Liver (tissue), 3 donors: ENCODE results near the gene OR4F15.

Experiments
- EGR1 ChIP-seq, 2 donors: IDR thresholded peaks; 2 replicates each; pipeline ENCODE4 v1.6.1; 2016 to 2018; ENCODE audit warnings: antibody characterized with exemption in 2 of 2, low read depth in 2 of 2
- GABPA ChIP-seq, 2 donors: IDR thresholded peaks in 1 of 2; conservative IDR thresholded peaks in 1 of 2; 2 replicates each; pipeline ENCODE4 v1.6.1; 2016; ENCODE audit warnings: antibody characterized with exemption in 2 of 2, mild to moderate bottlenecking in 1 of 2, moderate library complexity in 1 of 2
- JUND ChIP-seq, 2 donors: IDR thresholded peaks; 2 replicates each; pipeline ENCODE4 v1.6.1; 2016; ENCODE audit warnings: antibody characterized with exemption in 2 of 2
- NR2F2 ChIP-seq: IDR thresholded peaks from 2 replicates; pipeline ENCODE4 v1.6.1; 2016; ENCODE audit warnings: antibody characterized with exemption
- RAD21 ChIP-seq, 2 donors: IDR thresholded peaks; 2 replicates each; pipeline ENCODE4 v1.6.1; 2016; ENCODE audit warnings: antibody characterized with exemption in 2 of 2, mild to moderate bottlenecking in 2 of 2
- RXRA ChIP-seq, 2 donors: IDR thresholded peaks; 2 replicates each; pipeline ENCODE4 v1.6.1; 2017 to 2018; ENCODE audit warnings: antibody characterized with exemption in 2 of 2, mild to moderate bottlenecking in 1 of 2
- SP1 ChIP-seq: IDR thresholded peaks from 2 replicates; pipeline ENCODE4 v1.6.1; 2018; ENCODE audit warnings: antibody characterized with exemption, mild to moderate bottlenecking
- TAF1 ChIP-seq: conservative IDR thresholded peaks from 2 replicates; pipeline ENCODE4 v1.6.1; 2016; ENCODE audit warnings: antibody characterized with exemption, mild to moderate bottlenecking
- YY1 ChIP-seq: IDR thresholded peaks from 2 replicates; pipeline ENCODE4 v1.6.1; 2016; ENCODE audit warnings: antibody characterized with exemption, mild to moderate bottlenecking
- TF ChIP-seq, protein P1 (sequence below): IDR thresholded peaks from 2 replicates; pipeline ENCODE4 v1.6.1; 2016; ENCODE audit warnings: antibody characterized with exemption, mild to moderate bottlenecking
- TF ChIP-seq, protein P2 (sequence below): IDR thresholded peaks from 2 replicates; pipeline ENCODE4 v1.6.1; 2016; ENCODE audit warnings: antibody characterized with exemption
- TF ChIP-seq, protein P3 (sequence below): fragments of 150-350 bp; IDR thresholded peaks from 2 replicates; pipeline ENCODE4 v1.5.1; 2017; ENCODE audit warnings: improper control_type of control experiment, low read depth, low read length; ENCODE audit not compliant: missing input control
- TF ChIP-seq, protein P4 (sequence below): IDR thresholded peaks from 2 replicates; pipeline ENCODE4 v1.6.1; 2016; ENCODE audit warnings: antibody characterized with exemption
- TF ChIP-seq, protein P5 (sequence below): IDR thresholded peaks from 2 replicates; pipeline ENCODE4 v1.6.1; 2016; ENCODE audit warnings: antibody characterized with exemption
- donor health status: healthy.
- donor health status: healthy.

DNA sequence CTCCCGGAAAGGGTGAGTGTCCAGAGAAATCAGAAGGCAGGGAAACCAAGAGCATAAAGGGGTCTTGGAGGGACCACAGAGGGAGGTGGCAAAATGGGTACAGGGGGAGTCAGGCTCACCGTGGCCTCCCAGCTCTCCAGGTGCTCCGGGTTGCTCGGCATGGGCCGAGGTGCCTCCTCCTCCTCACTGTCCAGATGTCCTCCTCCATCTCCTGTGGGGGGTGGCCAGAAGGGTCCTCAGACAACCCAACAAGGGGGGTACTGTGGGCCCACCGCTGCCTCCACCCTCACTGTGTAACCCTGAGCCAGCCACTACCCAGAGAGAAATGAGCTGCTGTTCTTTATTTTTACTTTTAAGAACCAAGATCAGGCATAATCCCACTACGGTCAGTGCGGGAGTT, 39.1 kb upstream of the OR4F15 start:
- TF ChIP-seq, protein P1, sequence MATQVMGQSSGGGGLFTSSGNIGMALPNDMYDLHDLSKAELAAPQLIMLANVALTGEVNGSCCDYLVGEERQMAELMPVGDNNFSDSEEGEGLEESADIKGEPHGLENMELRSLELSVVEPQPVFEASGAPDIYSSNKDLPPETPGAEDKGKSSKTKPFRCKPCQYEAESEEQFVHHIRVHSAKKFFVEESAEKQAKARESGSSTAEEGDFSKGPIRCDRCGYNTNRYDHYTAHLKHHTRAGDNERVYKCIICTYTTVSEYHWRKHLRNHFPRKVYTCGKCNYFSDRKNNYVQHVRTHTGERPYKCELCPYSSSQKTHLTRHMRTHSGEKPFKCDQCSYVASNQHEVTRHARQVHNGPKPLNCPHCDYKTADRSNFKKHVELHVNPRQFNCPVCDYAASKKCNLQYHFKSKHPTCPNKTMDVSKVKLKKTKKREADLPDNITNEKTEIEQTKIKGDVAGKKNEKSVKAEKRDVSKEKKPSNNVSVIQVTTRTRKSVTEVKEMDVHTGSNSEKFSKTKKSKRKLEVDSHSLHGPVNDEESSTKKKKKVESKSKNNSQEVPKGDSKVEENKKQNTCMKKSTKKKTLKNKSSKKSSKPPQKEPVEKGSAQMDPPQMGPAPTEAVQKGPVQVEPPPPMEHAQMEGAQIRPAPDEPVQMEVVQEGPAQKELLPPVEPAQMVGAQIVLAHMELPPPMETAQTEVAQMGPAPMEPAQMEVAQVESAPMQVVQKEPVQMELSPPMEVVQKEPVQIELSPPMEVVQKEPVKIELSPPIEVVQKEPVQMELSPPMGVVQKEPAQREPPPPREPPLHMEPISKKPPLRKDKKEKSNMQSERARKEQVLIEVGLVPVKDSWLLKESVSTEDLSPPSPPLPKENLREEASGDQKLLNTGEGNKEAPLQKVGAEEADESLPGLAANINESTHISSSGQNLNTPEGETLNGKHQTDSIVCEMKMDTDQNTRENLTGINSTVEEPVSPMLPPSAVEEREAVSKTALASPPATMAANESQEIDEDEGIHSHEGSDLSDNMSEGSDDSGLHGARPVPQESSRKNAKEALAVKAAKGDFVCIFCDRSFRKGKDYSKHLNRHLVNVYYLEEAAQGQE, result no peak
- TF ChIP-seq, protein P2, sequence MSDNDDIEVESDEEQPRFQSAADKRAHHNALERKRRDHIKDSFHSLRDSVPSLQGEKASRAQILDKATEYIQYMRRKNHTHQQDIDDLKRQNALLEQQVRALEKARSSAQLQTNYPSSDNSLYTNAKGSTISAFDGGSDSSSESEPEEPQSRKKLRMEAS, result no peak
- TF ChIP-seq, protein P3, sequence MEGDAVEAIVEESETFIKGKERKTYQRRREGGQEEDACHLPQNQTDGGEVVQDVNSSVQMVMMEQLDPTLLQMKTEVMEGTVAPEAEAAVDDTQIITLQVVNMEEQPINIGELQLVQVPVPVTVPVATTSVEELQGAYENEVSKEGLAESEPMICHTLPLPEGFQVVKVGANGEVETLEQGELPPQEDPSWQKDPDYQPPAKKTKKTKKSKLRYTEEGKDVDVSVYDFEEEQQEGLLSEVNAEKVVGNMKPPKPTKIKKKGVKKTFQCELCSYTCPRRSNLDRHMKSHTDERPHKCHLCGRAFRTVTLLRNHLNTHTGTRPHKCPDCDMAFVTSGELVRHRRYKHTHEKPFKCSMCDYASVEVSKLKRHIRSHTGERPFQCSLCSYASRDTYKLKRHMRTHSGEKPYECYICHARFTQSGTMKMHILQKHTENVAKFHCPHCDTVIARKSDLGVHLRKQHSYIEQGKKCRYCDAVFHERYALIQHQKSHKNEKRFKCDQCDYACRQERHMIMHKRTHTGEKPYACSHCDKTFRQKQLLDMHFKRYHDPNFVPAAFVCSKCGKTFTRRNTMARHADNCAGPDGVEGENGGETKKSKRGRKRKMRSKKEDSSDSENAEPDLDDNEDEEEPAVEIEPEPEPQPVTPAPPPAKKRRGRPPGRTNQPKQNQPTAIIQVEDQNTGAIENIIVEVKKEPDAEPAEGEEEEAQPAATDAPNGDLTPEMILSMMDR, result no peak
- TF ChIP-seq GABPA (IDR thresholded peaks at IDR 0.05 in 1 of 2, conservative IDR thresholded peaks at IDR 0.05 in 1 of 2), result no peak
- no peak for TF ChIP-seq SP1
- TF ChIP-seq, protein P4, sequence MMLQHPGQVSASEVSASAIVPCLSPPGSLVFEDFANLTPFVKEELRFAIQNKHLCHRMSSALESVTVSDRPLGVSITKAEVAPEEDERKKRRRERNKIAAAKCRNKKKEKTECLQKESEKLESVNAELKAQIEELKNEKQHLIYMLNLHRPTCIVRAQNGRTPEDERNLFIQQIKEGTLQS, result no peak
- no peak for TF ChIP-seq RAD21 (IDR thresholded peaks at IDR 0.05)
- TF ChIP-seq YY1, result no peak
- TF ChIP-seq EGR1 (IDR thresholded peaks at IDR 0.05; ENCODE audit: low read depth in 2 of 2), result no peak
- no peak for TF ChIP-seq TAF1
- no peak for TF ChIP-seq JUND (IDR thresholded peaks at IDR 0.05)
- TF ChIP-seq, protein P5, sequence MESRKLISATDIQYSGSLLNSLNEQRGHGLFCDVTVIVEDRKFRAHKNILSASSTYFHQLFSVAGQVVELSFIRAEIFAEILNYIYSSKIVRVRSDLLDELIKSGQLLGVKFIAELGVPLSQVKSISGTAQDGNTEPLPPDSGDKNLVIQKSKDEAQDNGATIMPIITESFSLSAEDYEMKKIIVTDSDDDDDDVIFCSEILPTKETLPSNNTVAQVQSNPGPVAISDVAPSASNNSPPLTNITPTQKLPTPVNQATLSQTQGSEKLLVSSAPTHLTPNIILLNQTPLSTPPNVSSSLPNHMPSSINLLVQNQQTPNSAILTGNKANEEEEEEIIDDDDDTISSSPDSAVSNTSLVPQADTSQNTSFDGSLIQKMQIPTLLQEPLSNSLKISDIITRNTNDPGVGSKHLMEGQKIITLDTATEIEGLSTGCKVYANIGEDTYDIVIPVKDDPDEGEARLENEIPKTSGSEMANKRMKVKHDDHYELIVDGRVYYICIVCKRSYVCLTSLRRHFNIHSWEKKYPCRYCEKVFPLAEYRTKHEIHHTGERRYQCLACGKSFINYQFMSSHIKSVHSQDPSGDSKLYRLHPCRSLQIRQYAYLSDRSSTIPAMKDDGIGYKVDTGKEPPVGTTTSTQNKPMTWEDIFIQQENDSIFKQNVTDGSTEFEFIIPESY, result no peak
- no peak for TF ChIP-seq NR2F2
- no peak for TF ChIP-seq RXRA (IDR thresholded peaks at IDR 0.05)
